Activated CD4-positive, alpha-beta T cell treated with anti-CD3 and anti-CD28 coated beads, Interleukin-2, amount 10 ng/mL, durations not matched to agents 24 days and 14 days (primary cell): ENCODE measurements around the gene OIP5. TPM values are rescaled to one million over a fixed set of nuclear protein-coding genes. Genes with fewer than 3 reads are reported as not detected.
A peak's percentile ranks its signal among the peaks of the same experiment; 100 is the strongest.
"Not testable (repeated sequence)": the region's sequence is repeated elsewhere in the genome, so short reads cannot be mapped to it uniquely, and the experiment has no call there.

Experiments
- DNase-seq: peaks from one replicate; pipeline ENCODE4 v3.0.0; 2022
- H3K27ac Mint-ChIP-seq: one replicate; pipeline ENCODE4 v1.8.0; 2022; ENCODE audit warnings: mild to moderate bottlenecking, mixed read lengths
- H3K27me3 Mint-ChIP-seq: one replicate; pipeline ENCODE4 v1.8.0; 2022; ENCODE audit warnings: mixed read lengths
- H3K36me3 Mint-ChIP-seq: one replicate; pipeline ENCODE4 v1.8.0; 2022; ENCODE audit warnings: low read depth, mild to moderate bottlenecking, mixed read lengths
- H3K4me1 Mint-ChIP-seq: one replicate; pipeline ENCODE4 v1.8.0; 2021; ENCODE audit warnings: mixed read lengths
- H3K4me3 Mint-ChIP-seq: one replicate; pipeline ENCODE4 v1.8.0; 2022; ENCODE audit warnings: mild to moderate bottlenecking, moderate library complexity, mixed read lengths
- H3K9me3 Mint-ChIP-seq: one replicate; pipeline ENCODE4 v1.8.0; 2021; ENCODE audit warnings: mixed read lengths
- intact Hi-C: fragments of 100-400 bp; cut with micrococcal nuclease; formaldehyde crosslinking; loops from one replicate; pipeline ENCODE4 v1.15.1; 2023
- total RNA-seq: library from RNA; stranded (reverse); gene quantifications from 2 replicates; pipeline ENCODE4 v1.2.3, GENCODE V29; 2022

Gene OIP5
- total RNA-seq, 1 donor from 2014 or later: 15.8 TPM

DNA sequence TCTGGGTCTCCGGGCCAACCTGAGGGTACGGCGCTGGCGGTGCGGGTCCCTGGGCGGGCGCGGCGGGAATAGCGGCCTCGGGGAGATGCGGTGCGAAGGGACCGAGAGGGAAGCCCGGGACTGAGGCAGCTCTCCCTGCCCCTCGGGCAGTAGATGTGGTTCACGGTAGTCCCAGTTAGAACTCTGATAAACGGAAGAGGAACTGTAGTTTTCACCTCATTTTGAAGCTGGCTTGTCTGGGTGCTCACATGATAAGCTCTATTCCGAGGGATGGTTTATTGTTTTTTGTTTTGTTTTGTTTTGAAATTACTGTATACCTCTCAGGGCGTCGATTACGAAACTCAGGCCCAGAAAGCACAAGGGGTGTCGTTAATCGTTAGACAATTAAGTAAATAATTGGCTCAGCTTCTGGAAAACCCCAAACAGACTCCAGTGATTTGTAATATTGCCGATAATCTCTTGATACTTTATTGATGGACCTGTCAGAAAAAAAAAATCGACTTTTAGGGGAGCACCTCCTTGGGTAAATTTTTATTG is 703 bp upstream of the OIP5 start:
- Mint-ChIP-seq H3K27ac (peak overlapping the region; percentile 98), H3K4me3 (peak overlapping the region; percentile 95), H3K27me3 (no peaks in the 10 kb centered on the region), H3K9me3 (no peaks in the 10 kb centered on the region), H3K36me3 (peaks cover 30% of the 10 kb centered on the region), H3K4me1 (peaks cover 35% of the 10 kb centered on the region)
- no peak for DNase-seq
- intact Hi-C loops: loop anchor here (2.0 kb wide), 1 partner anchor 158 kb away; no protein-coding TSS in a partner anchor

DNA sequence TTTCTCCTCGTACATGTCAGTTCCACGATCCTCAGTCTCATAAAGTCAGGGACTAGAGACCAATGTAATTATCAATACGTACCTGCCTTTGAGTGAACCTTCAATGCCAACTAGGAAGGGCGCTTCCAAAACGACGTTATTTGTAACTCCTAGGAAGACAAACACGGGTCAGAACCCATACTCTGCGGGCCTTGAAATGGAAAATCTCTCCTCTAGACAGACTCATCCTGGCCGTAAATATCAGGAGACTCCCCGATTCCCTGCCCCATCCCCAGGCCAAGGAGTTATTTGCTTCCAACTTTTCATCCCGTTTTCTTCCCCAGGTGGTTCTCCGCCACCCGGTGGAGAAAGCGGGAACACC is 578 bp downstream of the OIP5 start:
- H3K9me3 Mint-ChIP-seq: no peaks in the 10 kb centered on the region
- peak overlapping the region; percentile 98 for H3K27ac Mint-ChIP-seq
- H3K4me1 Mint-ChIP-seq: peaks cover 27% of the 10 kb centered on the region
- DNase-seq: no peak
- H3K4me3 Mint-ChIP-seq: peak overlapping the region; percentile 95
- peaks cover 26% of the 10 kb centered on the region for H3K36me3 Mint-ChIP-seq
- intact Hi-C loops: loop anchor here (1.0 to 2.0 kb wide), 4 partner anchors 48 to 159 kb away; partner anchors contain the start of genes CHP1 and RTF1
- H3K27me3 Mint-ChIP-seq: no peaks in the 10 kb centered on the region

- Mint-ChIP-seq H3K4me1 (peaks cover 26% of the 10 kb centered on the region), H3K9me3 (no peaks in the 10 kb centered on the region), H3K27me3 (no peaks in the 10 kb centered on the region), H3K27ac (peak overlapping the region; percentile 98), H3K4me3 (peak overlapping the region; percentile 95), H3K36me3 (peaks cover 28% of the 10 kb centered on the region)
- DNase-seq: no peak
- intact Hi-C loops: no loop called here
These were observed 1.1 kb downstream of the OIP5 start for GRCh38 chr15:41331281-41331680.

DNA sequence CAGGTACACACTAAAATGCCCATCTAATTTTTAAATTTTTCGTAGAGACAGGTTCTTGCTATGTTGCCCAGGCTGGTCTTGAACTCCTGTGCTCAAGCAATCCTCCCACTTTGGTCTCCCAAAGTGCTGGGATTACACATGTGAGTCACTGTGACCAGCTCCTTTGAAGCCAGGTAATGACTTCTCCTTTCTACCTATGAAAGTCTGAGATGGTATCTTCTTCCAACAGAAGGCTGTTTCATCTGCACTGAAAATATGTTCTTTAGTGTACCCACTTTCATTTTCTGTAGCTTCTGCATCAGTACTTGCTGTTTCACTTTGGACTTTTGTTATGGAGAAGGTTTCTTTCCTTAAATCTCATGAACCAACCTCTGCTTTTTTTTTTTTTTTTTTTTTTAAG is 8.8 kb downstream of the OIP5 start:
- peak; percentile 78 for DNase-seq
- H3K4me3 Mint-ChIP-seq: no peak overlapping the region
- no peaks in the 10 kb centered on the region for H3K27me3 Mint-ChIP-seq
- H3K36me3 Mint-ChIP-seq: peaks cover 33% of the 10 kb centered on the region
- H3K4me1 Mint-ChIP-seq: peaks cover 18% of the 10 kb centered on the region
- intact Hi-C loops: no loop called here
- H3K27ac Mint-ChIP-seq: peak overlapping the region; percentile 69
- no peaks in the 10 kb centered on the region for H3K9me3 Mint-ChIP-seq

DNA sequence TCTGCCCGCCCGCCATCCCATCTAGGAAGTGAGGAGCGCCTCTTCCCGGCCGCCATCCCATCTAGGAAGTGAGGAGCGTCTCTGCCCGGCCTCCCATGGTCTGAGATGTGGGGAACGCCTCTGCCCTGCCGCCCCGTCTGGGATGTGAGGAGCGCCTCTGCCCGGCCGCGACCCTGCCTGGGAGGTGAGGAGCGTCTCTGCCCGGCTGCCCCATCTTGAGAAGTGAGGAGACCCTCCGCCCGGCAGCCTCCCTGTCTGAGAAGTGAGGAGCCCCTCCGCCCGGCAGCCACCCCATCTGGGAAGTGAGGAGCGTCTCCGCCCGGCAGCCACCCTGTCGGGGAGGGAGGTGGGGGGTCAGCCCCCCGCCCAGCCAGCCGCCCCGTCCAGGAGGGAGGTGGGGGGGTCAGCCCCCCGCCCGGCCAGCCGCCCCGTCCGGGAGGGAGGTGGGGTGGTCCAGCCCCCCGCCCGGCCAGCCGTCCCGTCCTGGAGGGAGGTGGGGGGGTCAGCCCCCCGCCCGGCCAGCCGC is 11.5 kb downstream of the OIP5 start:
- Mint-ChIP-seq H3K4me1 (peaks cover 14% of the 10 kb centered on the region), H3K36me3 (peaks cover 29% of the 10 kb centered on the region)
- H3K27me3 Mint-ChIP-seq, intact Hi-C loops, H3K4me3 Mint-ChIP-seq, H3K9me3 Mint-ChIP-seq, DNase-seq, H3K27ac Mint-ChIP-seq: not testable (repeated sequence)

DNA sequence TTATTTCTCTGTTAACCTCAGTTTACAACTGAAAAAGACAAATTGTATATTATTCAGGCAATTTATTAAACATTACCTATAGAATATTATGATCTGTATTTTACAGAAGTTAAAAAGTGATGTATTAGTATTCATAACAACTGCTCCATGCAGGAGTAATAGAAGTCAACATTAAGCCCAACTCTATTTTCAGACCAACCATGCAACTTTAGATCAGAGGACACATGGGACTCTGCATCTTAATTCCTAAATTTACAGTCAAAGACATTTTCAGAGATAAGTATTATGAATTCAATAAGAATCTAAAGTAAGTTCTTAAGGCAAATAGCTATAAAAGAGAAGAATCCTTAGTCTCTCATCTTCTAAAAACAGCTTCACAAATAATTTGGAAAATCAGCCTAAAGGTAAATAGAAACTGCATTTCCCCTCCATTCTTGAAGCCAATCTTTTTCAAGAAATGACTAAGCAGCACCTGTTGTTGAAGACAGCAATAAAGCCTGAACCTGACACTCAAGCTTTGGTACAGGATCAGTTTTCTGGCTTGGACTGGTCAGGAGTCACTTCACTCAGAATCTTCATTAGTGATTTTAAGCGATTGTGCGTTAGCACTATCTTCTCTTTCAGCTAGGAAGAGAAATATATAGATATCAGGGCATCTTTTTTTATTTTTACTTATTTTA is 23.0 kb downstream of the OIP5 start:
- intact Hi-C loops: no loop called here
- H3K4me1 Mint-ChIP-seq: peaks cover 8% of the 10 kb centered on the region
- peak; percentile 55 for DNase-seq
- no peaks in the 10 kb centered on the region for H3K9me3 Mint-ChIP-seq
- H3K27ac Mint-ChIP-seq: no peak overlapping the region
- H3K4me3 Mint-ChIP-seq: no peak overlapping the region
- no peaks in the 10 kb centered on the region for H3K27me3 Mint-ChIP-seq
- peaks cover 20% of the 10 kb centered on the region for H3K36me3 Mint-ChIP-seq

DNA sequence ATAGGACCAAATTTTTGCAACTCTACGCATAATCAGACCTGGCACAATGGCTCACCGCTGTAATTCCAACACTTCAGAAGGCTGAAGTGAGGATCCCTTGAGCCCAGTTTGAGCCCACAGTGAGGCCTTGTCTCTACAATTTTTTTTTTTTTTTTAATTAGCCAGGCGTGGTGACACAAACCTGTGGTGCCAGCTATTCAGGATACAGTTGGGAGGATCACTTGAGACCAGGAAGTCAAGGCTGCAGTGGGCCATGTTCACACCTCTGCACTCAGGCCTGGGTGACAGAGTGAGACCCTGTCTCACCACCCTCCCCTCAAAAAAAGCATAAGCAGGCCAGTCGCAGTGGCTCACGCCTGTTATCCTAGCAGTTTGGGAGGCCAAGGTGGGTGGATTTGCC is 24.7 kb downstream of the OIP5 start:
- intact Hi-C loops: no loop called here

DNA sequence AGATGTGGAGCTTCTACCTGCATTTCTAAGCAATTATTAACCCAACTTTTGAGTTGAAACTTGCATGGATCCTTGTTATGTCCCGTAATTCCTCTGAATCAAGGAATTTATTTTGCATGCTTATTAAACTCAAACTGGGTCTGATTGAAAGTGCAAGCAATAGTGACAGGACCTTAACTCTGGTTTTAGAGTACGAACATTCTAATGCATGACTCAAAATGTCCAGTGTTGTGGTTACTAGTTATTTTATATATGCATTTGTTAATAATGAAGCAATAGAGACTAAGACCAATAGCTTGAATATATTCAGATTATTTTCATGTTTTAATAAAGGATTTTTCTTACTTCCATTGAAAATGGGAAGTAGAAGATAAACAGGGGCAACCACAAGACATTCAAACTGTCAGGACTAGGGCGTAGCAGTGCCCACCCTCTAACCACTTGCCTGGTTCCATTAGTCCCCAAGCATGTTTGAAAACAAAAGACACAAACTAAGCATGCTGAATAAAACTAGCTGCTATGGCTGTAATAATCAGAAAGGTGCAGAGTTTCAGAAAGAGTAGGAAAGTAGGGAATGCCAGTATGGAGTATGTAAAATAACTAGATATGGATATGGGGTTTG is 28.1 kb downstream of the OIP5 start:
- intact Hi-C loops: no loop called here
- Mint-ChIP-seq H3K9me3 (no peaks in the 10 kb centered on the region), H3K36me3 (peaks cover 34% of the 10 kb centered on the region), H3K27me3 (no peaks in the 10 kb centered on the region), H3K4me1 (peaks cover 23% of the 10 kb centered on the region), H3K27ac (no peak overlapping the region), H3K4me3 (no peak overlapping the region)
- no peak for DNase-seq

More for the DNA sequence above, 24.7 kb downstream of the OIP5 start:
- Mint-ChIP-seq H3K9me3 (no peaks in the 10 kb centered on the region), H3K27me3 (no peaks in the 10 kb centered on the region), H3K36me3 (peaks cover 16% of the 10 kb centered on the region), H3K4me1 (peaks cover 13% of the 10 kb centered on the region), H3K4me3 (no peak overlapping the region), H3K27ac (no peak overlapping the region)
- no peak for DNase-seq

DNA sequence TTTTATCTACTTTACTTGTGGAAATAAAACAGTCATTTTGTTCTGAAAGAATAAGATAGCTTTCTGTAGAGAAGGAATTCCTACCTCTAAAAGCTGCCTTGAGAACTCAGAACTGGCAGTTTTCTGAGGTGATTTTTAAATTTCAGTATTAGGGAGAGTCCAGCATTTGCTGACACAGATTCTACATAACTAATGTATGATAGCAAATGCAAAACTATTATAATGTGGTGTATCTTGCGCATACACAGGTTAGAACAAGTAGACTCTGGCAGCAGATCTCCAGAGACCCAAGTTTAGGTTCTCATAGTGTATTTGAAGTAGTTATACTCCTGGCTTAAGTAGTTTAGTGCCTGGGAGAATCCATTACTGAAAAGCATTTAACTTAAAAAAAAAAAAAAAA is 30.8 kb downstream of the OIP5 start:
- Mint-ChIP-seq H3K4me3 (no peak overlapping the region), H3K4me1 (peaks cover 23% of the 10 kb centered on the region), H3K27ac (no peak overlapping the region), H3K36me3 (peaks cover 41% of the 10 kb centered on the region), H3K9me3 (no peaks in the 10 kb centered on the region), H3K27me3 (no peaks in the 10 kb centered on the region)
- no peak for DNase-seq
- intact Hi-C loops: no loop called here

DNA sequence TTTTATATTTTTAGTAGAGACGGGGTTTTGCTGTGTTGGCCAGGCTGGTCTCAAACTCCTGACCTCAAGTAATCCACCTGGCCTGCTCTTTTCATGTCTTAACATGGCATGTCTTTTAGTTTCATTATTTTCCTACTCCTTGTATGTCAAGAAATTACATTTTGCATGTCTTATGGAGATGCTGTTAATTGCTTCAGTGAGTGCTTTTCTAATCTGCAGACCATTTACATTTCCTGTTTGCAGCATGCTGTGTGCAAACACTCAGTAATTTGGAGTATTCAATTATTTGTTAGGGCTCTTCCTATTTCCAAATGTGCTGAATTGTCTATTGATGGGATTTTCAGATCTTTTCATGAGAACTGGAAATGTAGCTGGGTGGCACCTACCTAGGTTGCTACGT is 31.3 kb downstream of the OIP5 start:
- H3K4me3 Mint-ChIP-seq, DNase-seq, H3K9me3 Mint-ChIP-seq, intact Hi-C loops, H3K27me3 Mint-ChIP-seq: not testable (repeated sequence)
- Mint-ChIP-seq H3K27ac (peak overlapping the region; percentile 48), H3K36me3 (peaks cover 39% of the 10 kb centered on the region), H3K4me1 (peaks cover 23% of the 10 kb centered on the region)

- Mint-ChIP-seq H3K27ac (no peak overlapping the region), H3K9me3 (no peaks in the 10 kb centered on the region), H3K27me3 (no peaks in the 10 kb centered on the region), H3K36me3 (peaks cover 43% of the 10 kb centered on the region), H3K4me3 (no peak overlapping the region), H3K4me1 (peaks cover 19% of the 10 kb centered on the region)
- intact Hi-C loops: no loop called here
- no peak for DNase-seq
These were observed 39.9 kb downstream of the OIP5 start for GRCh38 chr15:41292521-41292920.

- intact Hi-C loops: no loop called here
- peaks cover 53% of the 10 kb centered on the region for H3K36me3 Mint-ChIP-seq
- H3K27me3 Mint-ChIP-seq: no peaks in the 10 kb centered on the region
- no peak overlapping the region for H3K27ac Mint-ChIP-seq
- no peak overlapping the region for H3K4me3 Mint-ChIP-seq
- no peak for DNase-seq
- peaks cover 27% of the 10 kb centered on the region for H3K4me1 Mint-ChIP-seq
- no peaks in the 10 kb centered on the region for H3K9me3 Mint-ChIP-seq
These were observed 41.2 kb downstream of the OIP5 start for GRCh38 chr15:41291065-41291631.

DNA sequence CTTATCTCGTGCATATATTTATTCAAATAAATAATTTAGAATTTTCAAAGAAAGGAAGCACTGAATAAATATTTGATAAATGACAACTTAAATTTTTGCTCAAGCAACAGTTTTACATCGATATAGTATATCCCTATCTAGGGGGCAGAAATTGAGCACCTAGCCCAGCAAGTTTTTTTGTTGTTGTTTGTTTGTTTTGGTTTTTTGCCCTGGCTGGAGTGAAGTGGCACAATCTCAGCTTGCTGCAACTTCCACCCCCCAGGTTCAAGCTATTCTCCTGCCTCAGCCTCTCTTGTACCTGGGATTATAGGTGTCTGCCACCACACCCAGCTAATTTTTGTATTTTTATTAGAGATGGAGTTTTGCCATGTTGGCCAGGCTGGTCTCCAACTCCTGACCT is 42.4 kb downstream of the OIP5 start:
- intact Hi-C loops: no loop called here
- Mint-ChIP-seq H3K4me1 (peaks cover 37% of the 10 kb centered on the region), H3K4me3 (no peak overlapping the region), H3K27ac (no peak overlapping the region), H3K9me3 (no peaks in the 10 kb centered on the region), H3K36me3 (peaks cover 57% of the 10 kb centered on the region), H3K27me3 (no peaks in the 10 kb centered on the region)
- no peak for DNase-seq

DNA sequence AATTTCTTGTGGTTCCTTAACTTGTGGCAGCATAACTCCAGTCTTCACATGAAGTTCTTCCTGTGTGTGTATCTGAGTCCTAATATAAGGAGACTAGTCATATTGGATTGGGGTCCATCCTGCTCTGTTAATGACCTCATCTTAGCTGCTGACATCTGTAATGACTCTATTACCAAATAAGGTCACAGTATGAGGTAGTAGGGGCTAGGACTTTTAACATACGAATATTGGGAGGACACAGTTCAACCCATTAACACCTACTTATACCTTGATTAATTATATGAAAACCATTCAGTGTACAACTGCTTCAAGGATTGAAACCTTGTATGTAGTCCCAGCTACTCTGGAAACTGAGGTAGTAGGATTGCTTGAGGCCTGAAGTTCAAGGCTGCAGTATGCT is 43.9 kb downstream of the OIP5 start:
- Mint-ChIP-seq H3K4me3 (peak overlapping the region; percentile 15), H3K27ac (peak overlapping the region; percentile 36), H3K36me3 (peaks cover 59% of the 10 kb centered on the region), H3K4me1 (peaks cover 38% of the 10 kb centered on the region), H3K9me3 (no peaks in the 10 kb centered on the region), H3K27me3 (no peaks in the 10 kb centered on the region)
- DNase-seq: no peak
- intact Hi-C loops: no loop called here
